HG02623 (cell line): ENCODE results near the gene IGF2BP2.
"Not testable (repeated sequence)": the region's sequence is repeated elsewhere in the genome, so short reads cannot be mapped to it uniquely, and the experiment has no call there.

ENCODE experiments used
- ATAC-seq: cut with Tn5 transposase; IDR thresholded peaks from one replicate; pipeline ENCODE4 v1.9.1; 2021; ENCODE audit warnings: moderate library complexity; ENCODE audit not compliant: unreplicated experiment

IGF2BP2 gene

DNA sequence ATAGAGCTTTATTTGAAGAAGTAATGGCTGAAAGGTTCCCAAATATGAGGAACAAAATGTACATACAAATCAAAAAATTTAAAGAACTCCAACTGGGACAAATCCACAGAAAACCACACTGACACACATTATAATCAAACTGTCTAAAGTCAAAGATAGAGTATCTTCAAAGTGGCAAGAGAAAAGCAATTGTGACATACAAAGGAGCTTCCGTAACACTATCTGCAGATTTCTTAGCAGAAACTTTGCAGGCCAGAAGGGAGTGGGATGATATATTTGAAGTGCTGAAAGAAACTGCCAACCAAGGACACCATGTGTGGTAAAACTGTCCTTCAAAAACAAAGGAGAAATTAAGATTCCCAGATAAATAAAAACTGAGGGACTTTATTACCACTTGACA, 146.8 kb downstream of the IGF2BP2 start:
- no peak for ATAC-seq

DNA sequence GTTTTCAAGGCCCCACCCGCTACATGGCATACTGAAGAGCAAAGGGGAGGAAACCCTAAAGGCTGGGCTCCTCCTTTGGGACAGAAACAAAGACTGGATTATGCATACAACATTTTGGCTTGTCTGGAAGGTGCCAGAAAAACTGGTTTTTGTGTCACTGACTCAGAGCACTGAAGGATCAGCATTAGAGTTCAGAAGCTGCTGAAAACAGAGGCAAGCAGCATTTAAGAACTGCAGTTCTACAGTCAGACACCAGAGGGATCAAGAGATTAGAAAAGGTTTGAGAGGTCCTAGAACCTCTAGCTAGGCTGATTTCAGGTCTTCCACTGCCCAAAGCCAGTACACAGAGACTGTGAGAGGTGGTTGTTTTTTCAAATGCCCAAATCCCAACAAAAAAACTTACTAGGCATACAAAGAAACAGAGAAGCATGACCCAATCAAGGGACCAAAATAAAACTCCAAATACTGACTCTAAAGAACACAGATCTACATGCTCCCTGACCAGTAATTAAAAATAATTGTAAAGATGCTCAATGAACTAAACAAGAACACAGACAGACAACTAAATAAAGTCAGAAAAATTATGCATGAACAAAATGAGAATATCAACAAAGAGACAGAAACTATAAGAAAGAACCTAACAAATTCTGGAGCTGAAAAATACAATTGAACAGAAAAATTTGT, 147.6 kb downstream of the IGF2BP2 start:
- no peak for ATAC-seq

DNA sequence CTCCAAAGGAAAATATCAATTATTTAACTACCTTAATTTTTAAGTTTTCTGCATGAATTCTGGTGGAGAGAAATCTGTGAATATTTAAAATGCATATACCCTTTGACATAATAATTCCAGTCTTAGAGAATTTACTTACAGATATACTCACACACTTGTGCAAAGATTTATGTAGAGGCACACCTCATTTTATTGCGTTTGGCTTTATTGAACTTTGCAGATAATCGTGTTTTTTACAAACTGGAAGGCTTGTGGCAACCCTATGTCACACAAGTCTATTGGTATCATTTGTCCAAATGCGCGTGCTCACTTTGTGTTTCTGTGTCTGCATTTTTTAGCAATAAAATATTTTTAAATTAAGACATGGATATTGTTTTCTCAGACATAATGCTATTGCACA, 157.3 kb downstream of the IGF2BP2 start:
- no peak for ATAC-seq

DNA sequence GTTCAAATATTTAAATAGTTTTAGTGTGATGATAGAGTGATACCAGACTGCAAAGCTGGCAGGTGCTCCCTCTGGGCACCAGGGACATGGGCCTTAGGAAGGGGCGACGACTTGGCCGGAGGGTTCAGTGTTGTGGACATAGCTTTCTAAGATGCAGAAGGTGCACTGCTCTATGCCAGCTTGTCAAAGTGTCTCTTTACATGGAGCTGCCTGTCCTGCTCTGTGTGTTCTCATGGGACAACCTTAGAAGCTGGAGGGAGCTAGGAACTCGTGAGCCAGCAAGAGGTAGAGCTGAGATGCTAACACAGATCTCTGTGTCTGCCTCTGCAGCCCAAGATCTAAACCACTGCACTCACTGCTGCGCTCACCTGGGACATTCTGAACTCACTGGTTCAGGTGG, 160.9 kb downstream of the IGF2BP2 start:
- ATAC-seq = no peak

DNA sequence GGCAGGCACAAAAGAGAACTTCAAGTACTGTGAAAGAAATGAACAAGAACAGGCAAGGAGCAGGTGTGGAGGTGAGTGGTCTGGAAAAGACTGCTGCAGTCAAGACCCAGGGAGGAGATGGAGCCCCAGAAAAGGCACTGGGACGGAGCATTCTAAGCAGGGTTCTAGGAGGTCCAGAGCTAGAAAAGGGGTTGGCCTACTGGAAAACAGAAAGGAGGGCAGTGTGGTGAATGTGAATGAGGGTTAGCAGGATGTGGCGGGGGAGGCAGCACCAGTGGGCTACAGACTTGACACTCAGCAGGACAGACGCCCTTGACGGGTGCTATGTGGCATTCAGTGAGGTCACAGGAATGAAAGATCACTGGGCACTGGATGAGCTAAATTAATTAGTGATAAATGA, 163.1 kb downstream of the IGF2BP2 start:
- no peak for ATAC-seq

DNA sequence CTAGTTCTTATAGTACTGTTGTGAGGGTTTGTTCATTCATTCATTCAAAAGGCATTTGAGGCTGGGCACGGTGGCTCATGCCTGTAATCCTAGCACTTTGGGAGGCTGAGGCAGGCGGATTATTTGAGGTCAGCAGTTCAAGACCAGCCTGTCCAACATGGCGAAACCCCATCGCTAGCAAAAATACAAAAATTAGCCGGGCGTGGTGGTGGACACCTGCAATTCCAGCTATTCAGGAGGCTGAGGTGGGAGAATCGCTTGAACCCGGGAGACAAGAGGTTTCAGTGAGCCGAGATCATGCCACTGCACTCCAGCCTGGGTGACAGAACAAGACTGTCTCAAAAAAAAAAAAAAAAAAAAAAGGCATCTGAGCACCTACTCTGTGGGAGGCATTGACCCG, 163.5 kb downstream of the IGF2BP2 start:
- ATAC-seq = not testable (repeated sequence)

DNA sequence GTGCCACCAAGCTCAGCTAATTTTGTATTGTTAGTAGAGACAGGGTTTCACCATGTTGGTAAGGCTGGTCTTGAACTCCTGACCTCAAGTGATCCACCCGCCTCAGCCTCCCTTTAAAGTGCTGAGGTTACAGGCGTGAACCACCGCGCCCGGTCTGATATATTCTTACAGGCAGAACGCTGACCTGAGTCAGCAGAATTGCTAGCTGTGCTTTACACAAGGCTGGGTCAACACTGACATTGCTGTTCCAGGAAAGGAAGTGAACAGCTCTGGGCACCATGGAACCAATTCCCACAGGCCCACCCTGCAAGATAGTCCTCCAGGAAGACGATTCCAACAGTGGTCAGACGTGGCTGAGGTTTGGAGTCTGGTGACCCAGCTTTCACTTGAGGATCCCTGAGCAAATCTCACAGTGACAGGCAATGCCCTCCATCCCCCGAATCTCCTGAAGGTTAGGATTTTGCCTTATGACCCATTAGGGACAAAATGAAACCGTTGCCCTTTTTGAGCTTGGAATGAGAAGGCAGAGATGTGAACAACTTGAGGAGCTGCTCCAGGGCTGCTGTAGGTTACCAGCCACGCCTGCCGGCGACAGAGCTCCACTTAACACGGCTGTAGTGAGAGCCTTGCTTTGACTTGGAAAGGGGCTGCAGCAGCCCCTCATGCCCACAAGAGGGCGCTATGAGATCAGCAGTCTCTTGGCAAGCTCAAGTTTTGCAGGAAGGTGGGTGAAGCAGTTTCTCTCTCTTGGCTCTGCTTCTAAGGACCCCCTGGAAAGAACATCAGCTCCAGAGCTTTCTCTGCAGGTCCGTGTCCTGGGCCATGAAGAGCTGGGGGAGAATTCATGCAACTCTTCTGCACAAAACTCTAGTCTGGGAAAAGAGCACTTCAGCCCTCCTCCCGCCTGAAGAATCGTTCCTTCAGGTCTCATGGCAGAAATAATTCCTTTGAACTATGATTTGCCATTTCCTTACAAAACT, 164.6 kb downstream of the IGF2BP2 start:
- ATAC-seq = no peak

DNA sequence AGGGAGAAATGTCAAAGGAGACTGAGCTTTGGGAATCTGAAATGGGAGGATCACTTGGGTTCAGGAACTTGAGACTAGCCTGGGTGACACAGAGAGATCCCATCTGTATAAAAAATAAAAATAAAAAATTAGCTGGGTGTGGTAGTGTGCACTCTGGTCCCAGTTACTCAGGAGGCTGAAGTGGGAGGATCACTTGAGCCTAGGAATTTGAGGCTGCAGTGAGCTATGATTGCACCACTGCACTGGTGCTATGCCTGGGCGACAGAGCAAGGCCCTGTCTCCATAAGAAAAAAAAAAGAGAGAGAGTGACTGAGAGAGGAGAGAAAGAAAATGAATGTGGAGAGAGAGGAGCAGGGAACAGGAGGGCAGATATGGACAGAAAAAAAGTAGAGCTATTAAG, 165.9 kb downstream of the IGF2BP2 start:
- ATAC-seq = no peak

DNA sequence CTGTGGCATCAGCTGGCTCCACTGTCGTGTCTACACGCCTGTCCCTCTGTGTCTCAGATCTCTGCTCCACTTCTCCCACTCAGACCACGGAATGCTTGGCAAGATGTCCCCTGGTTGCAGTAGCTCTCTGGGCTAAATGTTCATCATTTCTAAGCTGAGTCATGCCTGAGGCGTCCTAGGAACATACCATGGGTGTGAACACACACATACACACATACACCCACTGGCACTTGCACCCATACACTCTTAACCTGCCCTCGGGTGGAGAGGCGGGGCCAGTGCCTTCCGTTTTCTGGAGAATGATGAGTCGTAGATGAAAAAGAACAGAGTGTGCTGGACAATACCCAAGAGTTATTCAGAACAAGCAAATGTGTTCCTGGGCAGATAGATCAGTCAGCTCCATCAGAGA, 166.3 kb downstream of the IGF2BP2 start:
- no peak for ATAC-seq

DNA sequence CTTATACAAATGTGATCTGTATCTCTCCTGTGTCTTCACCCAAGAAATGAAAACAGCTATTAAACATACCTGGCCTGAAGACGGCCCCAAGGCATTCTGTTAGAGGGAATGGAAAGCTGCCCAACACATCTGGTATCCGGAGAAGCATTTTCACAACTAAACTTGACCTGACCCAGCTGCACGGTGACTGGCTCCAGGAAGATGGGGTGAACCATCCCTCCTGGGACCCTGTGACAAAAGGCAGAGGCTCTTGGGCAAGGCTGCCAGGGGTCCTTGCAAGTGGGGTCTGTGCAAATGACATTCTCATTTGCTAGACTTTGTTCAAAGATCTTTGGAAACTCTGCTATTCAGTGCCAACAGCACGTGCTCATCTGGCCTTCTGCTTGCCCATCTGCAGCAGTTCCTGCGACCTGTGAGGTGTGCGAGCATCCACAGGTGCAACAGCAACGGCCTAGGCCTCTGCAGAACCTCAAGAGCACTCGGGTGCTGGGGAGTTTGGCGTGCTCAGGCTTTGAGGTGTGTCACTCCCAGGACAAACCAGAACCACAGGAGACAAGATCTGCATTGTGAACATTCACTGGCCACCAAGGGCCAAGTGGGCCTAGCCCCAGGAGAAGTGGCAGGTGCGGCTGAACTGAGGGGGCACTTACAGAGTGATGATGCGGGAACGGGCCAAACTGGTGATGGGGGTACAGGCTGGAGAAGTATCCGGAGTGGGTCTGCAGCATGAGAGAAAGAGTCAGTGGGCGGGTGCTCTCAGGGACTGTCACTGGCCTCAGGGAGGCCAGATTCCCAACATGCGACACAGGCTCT, 166.9 kb downstream of the IGF2BP2 start:
- ATAC-seq = no peak

DNA sequence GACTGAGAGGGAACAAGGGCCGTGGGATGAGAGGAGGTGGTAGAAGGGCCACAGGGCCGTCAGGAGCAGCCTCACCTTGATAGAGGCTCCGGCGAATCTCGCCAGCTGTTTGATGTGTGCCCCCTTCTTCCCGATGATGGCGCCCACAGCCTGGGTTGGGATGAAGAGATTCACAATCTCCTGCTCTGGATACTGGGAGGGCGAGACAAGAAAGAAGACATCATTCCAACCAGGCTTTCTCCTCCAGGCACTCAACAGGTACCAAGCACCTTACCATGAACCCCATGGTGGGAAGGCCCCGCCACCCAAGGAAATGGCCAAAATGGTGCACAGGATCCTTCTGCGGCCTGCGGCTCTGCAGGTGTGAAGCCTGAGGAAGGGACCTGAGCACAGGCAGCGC, 167.6 kb downstream of the IGF2BP2 start:
- ATAC-seq = no peak

DNA sequence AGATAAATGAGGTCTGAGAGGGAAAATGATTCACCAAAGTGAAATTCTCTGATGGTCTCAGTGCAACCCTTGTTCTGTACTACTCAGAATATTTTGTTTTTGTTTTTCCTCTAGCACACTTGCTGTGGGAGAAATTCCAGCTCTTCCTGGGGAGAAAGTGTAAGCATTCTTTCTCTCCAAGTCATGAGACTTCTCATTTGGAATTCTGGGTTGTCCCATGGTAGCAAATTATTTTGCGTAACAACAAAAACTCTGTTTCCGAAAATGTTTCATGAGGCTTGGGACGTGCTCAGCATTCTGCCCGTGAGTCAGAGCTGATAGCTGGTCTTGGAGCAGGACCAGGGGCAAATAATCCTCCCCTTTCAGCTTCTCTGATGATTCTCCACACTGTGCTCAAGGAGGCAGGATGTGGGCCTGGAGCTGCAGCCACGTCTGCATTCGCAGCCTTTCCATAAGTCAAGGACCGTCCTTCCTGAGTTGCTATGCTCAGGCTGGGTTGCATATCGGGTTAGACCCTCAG, 168.5 kb downstream of the IGF2BP2 start:
- no peak for ATAC-seq

DNA sequence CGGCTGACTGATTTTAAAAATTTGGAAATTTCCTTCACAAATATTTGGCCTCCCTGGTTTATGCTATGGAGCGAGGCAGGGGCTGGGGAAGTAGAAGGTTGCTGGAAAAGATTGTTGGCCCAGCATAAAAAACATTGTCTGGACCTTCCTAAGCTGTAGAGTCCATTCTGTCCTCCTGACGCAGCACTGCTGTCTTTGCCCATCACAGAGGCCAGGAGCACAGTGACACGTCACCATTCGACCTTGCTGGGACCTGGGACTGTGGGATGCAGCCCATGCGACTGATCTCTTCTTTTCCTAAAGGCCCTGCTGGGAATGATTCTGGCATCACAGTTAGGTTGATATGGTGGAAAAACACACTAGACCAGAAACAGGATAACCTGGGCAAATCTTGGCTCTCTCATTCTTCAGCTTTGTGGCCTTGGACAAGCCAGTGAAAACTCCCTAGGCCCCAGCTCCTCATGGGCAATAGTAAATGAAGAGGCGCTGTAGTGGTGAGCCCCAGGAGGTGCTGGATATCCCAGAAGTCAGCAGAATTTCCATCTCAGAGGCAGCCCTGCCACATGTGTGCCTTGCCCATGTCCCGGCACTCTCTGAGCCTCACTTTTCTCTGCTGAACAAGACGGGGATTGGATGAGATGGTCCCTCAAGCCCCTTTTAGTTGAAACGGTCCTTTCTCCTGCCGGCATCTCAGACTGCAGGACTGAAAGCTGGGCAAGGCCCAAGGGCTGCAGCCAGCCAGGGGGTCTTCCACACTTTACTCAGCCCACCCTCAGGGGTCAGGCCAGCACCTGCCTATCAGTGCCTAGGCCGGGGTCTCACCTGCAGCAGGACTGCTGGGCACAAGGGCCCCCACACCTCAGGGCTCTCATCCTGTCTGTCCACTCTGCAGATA, 169.2 kb downstream of the IGF2BP2 start:
- ATAC-seq = no peak

DNA sequence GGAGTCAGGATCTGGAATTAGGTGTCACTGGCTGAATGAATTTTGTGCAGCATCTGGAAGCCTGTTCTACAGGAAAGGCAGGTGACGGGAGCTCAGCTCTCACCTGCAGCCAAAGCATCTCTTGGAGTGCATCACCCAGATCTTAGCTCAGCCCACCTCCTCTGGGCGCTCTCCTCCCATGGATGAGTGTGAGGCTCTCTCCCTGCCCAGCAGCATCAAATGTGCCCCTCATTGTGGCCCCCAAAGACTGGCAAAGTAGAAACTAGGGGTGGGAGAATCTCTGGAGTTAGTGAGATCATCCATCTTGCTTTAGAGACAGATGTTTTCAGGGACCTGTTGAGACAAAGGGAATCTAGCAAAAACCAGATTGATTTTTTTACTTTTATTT, 170.1 kb downstream of the IGF2BP2 start:
- ATAC-seq = no peak

DNA sequence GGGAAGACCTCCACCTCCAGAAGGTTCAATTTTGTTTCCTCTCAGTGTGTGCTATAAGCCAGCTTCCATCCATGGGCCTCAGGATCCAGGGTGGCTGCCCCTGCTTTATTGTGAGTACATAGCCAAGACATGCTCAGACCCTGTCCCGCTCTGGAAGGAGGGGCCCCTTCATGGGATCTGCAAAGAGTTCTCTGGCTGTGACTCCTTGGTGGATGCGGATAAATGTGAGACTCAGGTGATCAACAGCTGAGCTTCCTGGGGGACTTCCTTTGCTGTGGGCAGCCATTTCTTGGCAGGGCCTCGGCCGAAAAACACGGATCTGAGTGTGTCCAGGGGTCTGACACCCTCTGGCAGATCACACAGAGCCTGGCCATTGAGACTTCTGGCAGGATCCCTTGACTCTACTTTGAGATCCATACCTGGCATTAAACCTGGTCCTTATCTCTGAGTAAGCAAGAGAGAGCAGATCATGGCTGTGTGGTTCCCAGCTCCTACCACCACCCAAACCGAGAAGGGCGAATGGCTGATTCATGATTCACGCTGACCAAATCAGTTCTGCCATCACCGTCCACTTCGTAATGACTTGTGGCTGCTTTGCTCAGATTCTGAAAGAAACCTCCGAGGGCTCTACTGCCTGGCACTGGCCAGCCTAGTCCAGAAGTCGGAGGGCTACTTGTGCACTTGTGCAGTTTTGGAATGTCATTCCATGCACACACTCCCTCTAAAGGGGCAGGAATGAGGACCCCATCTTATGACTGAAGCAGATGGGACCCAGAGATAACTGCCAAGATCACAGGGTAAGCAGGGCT, 170.7 kb downstream of the IGF2BP2 start:
- ATAC-seq = no peak

DNA sequence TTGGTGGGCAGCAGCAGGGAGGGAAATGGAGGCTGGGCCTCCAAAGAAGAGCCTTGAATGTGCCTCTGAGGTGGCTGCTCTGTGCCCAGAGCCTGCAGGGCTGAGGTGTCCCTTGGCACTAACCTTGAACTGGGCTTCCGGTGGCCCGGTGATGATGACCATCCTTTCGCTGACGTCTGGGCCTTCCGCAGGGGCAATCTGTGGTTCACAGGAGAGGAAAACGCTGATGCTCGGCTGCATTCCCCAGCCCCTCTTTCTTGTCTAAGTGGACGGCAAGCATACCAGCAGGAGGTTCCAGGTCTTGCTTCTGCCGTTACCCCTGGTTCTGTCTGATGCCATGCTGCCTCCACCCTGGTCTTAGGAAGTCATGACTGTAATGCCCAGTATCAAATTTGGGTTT, 172.9 kb downstream of the IGF2BP2 start:
- ATAC-seq = no peak

DNA sequence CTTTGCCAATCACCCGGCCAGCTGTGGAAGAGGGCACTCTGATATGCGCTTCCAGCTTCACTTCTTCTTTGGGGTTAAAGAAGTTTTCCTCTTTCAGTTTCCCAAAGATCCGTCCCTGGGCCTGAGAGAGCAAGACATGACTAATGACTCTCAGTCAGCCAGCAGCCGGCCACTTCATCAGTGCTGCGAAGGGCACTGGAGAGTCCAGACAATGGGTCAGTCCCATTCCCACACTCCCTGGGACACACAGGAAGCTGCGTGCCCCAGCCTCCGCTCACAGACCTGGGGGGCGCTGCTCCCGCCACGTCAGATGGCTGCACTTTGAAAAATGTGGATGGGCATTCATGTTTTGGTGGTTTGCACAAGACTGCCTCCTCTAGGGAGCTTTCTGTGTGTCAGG, 175.4 kb downstream of the IGF2BP2 start:
- ATAC-seq = no peak

DNA sequence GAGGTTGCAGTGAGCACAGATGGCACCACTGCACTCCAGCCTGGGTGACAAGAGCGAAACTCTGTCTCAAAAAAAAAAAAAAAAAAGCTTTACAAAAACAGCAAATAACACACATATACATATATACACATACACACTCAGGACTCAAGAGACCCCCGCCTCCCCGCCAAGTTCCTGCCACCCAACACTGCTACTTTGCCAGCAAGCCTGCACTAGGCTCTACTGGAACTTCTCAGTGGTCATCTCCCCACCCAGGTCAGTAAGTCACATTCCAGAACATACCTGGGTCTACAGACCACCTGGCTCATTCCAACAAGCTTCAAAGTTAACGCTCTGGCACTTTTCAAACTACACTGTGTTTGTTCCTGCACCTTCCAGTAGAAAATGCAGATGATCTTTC, 176.4 kb downstream of the IGF2BP2 start:
- ATAC-seq = no peak

DNA sequence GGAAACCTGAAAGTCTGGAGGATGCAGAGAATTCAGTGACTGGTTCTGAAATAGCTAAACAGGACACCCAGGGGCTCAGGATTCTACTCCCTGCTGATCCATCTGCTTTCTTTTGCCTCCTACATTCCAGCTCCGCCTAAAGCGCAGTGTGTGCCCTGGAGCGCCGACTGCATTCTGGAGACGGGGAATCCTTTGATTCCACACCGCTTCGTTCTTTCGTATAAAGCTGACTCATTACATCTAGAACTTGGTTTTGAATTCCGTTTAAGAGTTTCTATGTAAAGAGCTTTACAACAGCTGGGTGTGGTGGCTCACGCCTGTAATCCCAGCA, 177.0 kb downstream of the IGF2BP2 start:
- no peak for ATAC-seq
